Ishikawa (cell line): ENCODE data around the gene RPL15.

Source experiments
- EP300 ChIP-seq: IDR thresholded peaks from 2 replicates; pipeline ENCODE4 v1.6.1; 2012; ENCODE audit warnings: borderline replicate concordance
- TCF12 ChIP-seq: IDR thresholded peaks from 2 replicates; pipeline ENCODE4 v1.6.1; 2012; ENCODE audit warnings: low read depth

DNA sequence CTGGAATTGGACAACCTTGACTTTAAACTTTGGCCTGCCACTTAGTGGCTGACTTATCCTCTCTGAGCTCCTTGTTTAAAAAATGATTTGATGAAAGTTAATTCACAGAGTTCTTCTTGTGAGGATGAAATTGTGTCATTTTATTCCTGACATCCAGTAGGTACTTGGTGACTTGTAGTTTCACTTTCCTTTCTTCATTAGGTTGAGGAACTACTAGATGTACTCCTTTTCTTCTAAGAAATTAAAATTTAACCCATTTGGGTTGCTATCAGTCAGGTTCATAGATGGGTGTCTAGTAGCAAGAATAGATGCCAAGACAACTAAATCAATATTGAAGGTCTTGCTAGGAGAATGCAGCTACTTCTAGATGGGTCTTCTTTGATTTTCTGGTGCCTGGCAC, 33.4 kb downstream of the RPL15 start:
- TF ChIP-seq TCF12 = no peak
- no peak for TF ChIP-seq EP300
